Stimulated activated CD4-positive, alpha-beta T cell treated with anti-CD3 and anti-CD28 coated beads, Interleukin-12 subunit alpha, Interleukin-12 subunit beta, amount 100 ng/mL, for 48 hours (primary cell): ENCODE results near the gene FNDC10.

Experiments
- DNase-seq, 3 donors: peaks; one replicate each; pipeline ENCODE4 v3.0.0-alpha.2; 2020; ENCODE audit warnings: low read depth in 2 of 3, low spot score in 1 of 3

The FNDC10 gene

DNA sequence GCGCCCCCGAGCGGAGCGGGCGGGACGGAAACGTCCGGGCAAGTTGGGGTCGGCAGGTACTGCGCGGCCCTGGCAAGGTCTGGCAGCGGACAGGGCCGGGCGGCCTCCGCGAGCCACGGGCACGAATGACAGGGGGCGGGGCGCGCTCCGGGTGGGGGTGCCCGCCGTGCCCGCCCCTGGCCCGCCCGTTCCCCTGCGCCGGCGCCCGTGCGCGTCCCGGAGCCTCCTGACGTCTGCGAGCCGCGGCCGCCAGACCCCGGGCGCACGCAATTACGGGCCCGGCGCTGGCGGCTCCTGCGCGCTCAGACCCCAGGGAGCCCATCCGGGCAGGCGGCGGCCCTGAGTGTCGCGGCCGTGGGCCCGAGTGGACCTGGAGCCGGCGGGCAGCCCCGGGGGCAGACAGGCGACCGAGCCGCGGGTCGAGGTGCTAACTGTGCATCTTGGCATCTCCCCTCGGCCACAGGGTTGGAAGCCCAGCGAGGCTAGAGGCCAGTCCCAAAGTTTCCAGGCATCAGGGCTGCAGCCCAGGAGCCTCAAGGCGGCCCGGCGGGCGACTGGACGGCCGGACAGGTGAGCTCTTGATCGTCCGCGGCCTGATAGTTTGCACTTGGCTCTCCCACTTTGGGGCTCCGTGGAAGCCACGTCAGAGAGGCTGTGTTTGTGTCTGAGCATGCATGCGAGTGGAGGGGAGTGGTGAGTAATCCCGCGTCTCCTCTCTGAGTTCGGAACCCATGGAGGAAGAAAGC is 16.3 kb upstream of the FNDC10 start:
- no peak for DNase-seq

DNA sequence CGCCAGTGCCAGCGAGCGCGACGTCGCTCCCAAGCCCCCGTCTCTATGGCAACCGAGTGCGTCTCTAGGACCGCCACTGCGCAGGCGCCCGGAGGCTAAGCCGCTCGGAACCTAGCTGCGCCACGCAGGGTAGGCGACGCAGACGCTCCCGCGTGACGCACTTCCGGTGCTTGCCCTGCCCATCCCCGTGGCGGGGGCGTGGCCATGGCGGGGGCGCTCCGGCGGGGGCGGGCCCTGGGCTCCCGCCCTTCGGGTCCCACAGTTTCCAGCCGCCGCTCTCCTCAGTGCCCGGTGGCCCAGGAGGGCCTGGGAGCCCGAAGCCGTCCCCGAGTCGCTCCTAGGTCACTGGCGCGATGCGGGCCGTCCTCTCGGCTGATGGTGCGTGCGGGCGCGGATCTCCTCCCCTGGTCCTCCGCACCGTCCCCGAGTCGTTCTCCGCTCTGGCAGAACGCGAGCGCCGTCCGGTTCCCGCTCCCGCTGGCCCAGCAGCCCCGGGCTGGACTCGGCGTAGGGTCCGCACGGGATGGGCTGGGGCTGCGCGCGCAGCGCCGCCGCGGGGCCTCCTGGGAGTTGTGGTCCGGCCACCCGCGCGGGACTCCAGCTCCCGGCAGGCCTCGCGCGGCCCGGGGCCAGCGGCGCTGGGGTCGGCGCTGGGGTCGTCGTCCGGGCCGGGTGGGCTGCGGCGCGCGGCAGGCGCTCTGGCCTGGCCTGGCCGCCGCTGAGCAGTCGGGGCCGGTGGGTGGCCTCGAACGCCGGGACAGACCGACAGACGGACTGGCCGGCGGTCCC is 15.5 kb upstream of the FNDC10 start, which contains the start of gene MIB2:
TSS of gene MIB2 (plus strand) at position 245 of the 789 bp plus-strand sequence. CDS start 7,953 bp downstream, outside the sequence.
- peak; percentile 95 to 97 (median 95) for DNase-seq

DNA sequence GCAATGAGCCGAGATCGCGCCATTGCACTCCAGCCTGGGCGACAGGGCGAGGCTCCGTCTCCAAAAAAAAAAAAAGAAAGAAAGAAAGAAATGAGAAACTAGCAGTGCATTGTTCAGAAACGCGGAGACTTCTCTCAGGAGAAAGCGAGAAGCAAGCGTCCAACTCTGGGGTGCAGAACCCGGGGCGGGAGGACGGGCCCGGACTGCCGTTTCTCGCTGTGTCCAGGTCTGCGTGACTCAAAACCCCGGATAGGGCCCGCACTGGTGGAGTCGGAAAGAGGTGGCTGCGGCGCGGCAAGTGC is 15.0 kb upstream of the FNDC10 start:
- no peak for DNase-seq

DNA sequence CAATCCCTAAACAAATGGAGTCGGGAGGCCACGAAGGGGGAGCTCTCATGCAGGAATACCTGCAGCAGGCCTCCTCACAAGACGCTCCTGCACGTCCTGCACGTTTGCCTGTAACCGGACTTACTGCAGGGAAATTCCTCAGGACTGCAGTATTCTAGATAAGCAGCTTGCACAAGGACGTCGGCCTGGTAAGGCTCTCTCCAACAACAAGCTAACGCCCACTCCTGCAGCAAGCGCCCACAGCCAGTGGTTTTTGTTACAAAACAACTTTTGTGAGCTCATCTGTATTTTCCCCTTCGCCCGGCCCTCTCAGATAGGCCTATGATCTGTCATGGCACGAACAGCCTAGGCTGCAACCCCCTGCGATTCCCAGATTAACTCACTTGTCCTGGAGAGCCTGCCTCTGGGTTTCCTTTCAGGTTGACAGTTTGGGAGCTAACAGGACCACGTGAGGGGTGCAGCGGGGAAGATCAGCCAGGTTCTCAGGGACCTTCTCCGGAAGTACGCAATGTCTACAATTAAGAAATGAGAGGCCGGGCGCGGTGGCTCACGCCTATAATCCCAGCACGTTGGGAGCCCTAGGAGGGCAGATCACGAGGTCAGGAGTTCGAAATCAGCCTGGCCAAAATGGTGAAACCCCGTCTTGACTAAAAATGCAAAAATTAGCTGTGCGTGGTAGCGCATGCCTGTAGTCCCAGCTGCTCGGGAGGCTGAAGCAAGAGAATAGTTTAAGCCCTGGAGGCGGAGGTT is 14.4 kb upstream of the FNDC10 start:
- DNase-seq, result peak; percentile 36 to 53 (median 46)

DNA sequence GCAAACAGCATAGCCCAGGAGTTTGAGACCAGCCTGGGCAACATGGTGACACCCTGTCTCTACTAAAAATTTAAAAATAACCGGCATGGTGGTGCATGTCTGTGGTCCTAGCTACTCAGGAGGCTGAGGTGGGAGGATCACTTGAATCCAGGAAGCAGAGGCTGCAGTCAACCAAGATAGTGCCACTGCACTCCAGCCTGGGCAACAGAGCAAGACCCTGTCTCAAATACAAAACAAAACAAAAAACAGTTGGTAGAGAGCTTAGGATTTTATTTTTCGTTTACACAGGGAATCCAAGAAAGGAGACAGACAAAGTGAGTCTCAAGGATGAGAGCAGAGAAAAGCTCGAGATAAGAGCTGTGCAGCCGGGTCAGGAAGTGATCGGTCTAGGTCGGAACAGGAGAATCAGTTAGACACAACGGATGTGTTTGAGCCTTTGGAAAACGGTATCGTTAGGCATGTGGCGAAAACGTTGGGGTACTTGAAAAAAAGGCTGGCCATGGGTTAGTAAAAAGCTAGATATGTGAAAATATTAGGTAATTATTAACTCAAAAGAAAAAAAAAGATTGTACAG is 13.7 kb upstream of the FNDC10 start:
- no peak for DNase-seq

DNA sequence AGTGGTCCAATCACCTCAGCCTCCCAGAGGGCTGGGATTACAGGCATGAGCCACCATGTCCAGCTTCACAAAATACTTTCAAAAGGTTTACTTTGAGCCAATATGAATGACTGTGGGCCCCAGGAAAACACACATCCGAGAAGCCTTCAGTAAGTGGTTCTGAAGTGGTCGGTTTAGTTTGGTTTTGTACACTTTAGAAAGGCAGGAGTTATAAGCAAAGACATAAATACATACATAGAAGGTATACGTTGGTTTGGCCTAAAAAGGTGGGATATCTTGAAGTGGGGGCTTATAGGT is 12.1 kb upstream of the FNDC10 start:
- no peak for DNase-seq

DNA sequence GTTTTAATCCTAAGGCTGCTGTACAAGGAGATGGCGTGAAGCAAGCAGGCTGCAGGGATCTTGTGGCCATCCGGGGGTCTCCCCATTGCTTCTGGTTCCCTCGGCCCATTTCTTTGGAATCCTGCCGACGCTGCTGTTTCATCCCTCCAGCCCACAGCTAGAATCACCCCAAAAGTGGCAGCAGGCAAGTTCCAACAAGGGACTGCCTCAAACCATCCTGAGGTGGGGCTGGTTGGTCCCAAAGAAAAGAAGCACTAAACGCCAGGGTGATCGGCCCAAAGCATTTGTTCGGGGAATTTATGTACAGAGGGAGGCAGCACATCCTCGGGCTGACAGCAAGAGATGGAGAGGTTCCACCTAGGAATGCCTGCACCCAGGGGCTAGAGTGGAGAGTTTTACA is 10.9 kb upstream of the FNDC10 start:
- no peak for DNase-seq

DNA sequence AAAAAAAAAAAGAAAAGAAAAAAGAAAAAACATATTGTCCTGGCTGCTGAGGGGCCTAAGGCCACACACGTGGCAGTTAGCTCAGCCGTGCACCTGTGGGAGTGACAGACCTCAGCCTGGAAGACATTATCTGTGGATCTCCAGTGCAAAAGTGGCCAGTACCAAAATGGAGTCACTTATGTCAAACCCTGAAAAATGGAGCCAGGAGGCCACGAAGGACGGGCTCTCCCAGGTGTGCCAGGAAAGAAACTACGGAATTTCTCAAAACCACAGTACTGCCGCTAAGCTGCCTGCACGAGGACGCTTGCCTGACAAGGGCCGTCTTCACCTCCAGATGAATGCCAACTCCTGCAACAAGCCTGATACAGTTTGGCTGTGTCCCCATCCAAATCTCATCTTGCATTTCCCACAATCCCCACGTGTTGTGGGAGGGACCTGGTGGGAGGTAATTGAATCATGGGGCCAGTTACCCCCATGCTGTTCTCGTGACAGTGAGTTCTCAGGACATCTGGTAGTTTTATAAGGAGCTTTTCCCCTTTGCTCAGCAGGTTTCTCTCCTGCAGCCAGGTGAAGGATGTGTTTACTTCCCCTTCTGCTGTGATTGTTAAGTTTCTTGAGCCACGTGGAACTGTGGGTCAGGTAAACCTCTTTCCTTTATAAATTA is 10.0 kb upstream of the FNDC10 start:
- no peak for DNase-seq

DNA sequence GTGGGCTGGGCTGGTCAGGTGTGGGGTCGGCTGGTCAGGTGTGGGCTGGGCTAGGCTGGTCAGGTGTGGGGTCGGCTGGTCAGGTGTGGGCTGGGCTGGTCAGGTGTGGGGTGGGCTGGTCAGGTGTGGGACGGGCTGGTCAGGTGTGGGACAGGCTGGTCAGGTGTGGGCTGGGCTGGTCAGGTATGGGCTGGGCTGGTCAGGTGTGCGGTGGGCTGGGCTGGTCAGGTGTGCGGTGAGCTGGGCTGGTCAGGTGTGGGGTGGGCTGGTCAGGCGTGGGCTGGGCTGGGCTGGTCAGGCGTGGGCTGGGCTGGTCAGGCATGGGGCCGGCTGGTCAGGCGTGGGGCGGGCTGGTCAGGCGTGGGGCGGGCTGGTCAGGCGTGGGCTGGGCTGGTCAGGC is 6.3 kb upstream of the FNDC10 start:
- DNase-seq, result no peak

DNA sequence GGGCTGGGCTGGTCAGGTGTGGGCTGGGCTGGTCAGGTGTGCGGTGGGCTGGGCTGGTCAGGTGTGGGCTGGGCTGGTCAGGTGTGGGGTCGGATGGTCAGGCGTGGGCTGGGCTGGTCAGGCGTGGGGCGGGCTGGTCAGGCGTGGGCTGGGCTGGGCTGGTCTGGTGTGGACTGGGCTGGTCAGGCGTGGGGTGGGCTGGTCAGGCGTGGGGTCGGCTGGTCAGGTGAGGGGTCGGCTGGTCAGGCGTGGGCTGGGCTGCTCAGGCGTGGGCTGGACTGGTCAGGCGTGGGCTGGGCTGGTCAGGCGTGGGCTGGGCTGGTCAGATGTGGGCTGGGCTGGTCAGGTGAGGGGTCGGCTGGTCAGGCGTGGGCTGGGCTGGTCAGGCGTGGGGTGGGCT is 5.8 kb upstream of the FNDC10 start:
- no peak for DNase-seq

DNA sequence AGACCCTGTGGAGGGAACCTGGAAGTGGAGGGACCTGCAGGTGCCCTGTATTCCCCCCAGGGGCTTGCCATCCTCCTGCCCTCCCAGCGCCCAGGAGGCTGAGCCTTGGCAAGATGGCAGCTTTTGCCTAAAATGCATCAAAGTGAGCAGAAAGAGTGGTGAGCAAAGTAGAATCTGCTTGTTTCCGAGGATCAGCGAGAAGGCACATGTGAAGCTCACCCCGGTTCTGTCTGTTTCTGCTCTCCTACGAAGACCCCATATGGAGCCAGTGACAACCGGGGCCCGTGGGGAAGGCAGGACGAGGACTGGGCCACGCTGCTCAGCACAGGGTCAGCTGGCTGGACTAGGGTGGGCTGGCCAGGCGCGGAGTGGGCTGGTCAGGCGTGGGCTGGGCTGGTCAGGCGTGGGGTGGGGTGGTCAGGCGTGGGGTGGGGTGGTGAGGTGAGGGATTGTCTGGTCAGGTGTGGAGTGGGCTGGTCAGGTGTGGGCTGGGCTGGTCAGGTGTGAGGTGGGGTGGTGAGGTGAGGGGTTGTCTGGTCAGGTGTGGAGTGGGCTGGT is 5.2 kb upstream of the FNDC10 start:
- no peak for DNase-seq

DNA sequence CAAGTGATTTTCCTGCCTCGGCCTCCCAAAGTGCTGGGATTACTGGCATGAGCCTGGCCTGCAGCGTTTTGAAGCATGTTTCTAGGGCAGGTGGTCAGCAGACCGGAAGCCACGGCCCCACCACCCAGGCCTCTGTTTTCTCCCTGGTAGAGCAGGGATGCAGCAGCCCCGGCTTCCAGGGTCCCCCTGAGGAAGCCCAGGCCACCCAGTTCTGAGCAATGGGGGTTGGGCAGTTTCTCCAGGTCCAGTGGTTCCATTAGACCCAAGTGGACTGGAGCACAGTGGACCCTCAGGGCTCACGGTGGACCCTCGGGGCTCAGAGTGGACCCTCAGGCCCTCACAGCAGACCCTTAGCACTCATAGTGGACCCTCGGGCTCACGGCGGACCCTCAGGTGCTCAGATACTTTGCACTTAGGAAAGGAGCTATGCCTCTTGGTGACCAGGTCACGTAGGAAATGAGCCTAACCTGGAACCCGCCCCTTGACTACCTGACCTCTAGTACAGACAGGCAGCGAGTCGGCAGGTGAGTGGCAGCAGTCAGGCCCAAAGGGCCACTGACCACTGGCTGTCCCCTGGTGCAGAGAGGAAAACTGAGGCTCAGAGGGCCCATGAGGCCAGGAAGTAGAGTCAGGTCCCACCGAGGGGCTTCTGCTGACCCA is 4.6 kb upstream of the FNDC10 start:
- DNase-seq, result no peak

DNA sequence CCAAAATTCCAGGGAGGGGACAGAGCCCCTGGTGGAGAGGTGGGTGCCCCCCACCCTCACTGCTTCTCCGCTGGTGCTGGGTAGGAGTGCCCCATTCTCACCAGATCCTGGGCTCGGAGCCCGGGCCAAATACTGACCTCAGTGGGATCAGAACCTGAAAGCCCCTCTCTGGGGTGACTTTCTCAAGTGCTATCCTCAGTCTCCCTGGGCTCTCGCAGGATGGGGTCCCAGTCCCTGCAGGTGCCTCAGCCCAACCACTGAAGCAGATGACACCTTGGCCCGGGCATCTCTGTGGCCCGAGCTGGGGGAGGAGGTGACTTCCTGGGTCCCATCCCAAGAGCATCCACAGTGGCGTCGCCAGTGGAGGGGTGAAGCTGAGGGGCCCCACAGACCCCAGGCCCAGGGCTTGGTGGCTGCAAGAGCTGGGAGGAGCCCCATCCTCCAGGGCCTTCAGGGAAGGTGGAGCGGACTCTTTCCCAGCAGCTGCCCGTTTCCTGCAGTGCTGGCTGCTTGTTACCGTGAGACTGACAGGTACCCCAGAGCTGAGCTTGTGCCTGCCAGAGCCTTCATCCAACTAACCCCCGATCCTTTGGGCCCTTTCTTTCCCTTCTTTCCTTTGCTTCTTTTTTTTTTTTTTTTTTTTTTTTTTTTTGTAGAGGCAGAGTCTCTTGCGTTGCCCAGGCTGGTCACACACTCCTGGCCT is 3.9 kb upstream of the FNDC10 start:
- no peak for DNase-seq

DNA sequence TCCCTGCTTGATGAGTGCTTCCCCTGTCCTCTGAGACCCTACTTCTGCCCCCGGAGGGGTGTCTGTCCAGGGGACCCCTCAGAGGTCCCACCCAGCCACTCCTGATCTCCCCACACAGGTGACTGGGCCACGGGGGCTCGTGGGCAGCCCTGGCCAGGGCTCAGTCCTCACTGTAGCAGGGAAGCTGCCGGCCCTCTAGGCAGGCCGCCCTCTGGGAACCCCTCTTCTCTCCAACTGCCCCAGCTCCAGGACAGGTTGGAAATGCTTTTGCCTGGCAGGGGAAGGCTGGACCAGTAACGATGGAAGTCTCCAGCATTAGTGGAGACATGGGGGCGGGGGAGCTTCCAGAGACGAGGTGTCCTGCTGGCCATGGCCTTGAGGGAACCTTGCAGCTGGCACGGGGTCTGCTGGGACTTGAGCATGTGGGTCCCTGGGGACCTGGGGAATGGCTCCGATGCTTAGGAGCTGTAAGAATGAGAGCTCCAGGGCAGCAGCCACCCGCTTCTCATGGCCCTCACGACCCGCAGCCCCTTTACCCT is 3.1 kb upstream of the FNDC10 start:
- no peak for DNase-seq

DNA sequence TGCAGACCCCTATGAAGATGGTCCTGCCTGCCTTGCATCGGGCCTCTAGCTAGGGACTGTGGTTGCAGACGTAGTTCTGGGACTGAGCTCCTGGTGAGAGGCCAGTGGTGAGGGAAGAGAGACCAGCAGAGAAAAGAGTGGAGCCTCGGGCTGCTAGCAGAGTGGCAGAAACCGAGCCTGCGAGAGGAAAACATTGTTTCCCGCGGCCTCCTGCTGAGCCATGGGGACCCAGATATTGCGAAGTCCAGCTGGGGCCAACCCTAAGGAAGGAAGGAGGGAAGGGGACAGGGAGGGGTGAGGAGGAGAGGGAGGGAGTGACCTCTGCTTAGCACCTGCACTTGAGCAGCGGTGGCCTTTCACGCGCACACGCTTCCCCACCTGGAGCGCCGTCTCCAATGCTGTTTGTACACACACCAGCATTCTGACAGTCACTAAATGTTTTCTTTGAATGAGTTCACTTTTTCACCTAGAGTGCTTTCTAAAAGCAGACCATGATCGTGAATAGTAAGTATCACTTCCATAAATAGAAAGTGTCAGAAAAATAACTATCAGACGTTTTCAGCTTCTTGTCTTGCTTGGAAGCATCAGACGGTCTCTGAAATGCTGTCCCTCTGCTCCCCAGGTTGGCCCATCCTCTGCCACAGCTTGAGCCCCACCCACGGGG is 2.5 kb upstream of the FNDC10 start:
- no peak for DNase-seq

DNA sequence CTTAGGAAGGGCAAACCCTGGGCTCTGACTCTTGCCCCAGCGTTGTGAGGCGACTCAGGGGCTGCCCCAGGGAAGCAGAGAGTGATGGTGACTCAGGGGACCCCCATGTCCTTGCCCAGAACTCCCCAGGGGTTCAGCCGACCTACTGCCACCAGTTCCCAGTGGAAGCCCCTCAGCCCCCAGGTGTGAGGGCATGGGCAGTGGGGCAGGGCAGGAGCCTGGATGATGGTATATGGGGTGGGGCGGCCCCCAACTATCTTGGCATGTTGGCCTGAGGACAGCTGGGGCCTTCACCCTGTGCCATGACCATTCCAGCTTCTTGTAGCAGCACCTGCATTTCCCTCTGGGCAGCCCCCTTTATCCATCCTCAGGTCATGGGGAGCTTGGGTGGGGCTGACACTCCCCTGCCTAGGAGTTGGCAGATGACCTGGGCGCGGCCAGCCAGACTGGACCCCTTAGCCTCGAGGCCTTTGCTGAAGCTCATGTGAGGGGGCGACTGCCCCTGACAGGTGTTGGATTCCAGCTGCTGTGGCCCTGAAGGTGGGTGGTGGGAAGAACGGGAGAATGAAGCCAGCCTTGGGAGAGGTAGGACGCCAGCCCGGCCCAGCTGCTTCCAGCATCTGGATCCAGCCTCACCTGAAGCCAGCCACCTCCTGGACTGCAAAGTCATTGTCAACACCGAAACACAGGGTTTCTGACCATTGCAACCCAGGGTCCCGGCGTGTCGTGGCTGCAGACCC is 1.8 kb upstream of the FNDC10 start:
- DNase-seq, result no peak

DNA sequence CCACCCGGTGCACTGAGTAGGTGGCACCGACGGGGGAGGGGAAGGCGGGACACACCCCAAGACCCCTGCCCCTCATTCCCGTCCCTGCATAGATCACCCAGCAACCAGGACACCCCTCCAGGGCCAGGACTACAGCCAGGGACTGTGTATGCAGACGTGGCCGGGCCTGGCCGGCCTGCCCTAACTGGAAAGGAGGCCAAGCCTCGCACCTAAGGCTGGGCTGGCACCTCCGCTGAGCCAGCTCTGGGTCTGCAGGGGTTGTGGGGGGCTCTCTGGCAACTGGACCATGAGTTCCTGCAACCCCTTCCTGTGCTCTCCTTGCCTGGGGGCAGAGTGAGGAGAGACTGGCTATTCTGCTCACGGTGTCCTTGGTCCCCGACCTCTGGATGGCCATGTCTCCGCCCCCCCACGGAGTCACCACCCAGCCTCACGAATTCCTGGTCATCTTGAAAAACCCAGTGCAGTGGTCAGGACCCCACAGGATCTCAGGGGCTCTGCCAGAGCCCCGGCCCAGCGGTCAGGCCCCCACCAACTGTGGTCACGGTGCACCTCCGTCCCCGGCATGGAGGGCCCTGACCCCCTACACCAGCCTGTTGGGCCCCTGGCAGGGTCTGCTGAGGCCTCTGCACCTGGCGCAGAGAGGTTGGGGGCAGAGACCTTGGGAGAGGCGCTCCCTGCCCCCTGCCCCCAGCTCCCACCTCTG is 1.1 kb upstream of the FNDC10 start:
- DNase-seq, result no peak
